HepG2 (cell line): ENCODE data around the gene QRICH2. TPM values are rescaled to one million over a fixed set of nuclear protein-coding genes. Genes with fewer than 3 reads are reported as not detected.

Experiments used
- ARID4A ChIP-seq: sonication (generic); formaldehyde crosslinking; IDR thresholded peaks from 2 replicates; pipeline ENCODE4 v1.5.0; 2020; ENCODE audit warnings: mild to moderate bottlenecking, missing genetic modification reagents, borderline replicate concordance
- ATF7-NPFF ChIP-seq: sonication (generic); formaldehyde crosslinking; IDR thresholded peaks from 2 replicates; pipeline ENCODE4 v1.8.1; 2023; ENCODE audit warnings: mild to moderate bottlenecking, low read depth, missing genetic modification reagents, moderate library complexity
- BCL3 ChIP-seq: sonication (generic); formaldehyde crosslinking; IDR thresholded peaks from 2 replicates; pipeline ENCODE4 v1.5.1; 2020; ENCODE audit warnings: mild to moderate bottlenecking, missing genetic modification reagents, moderate library complexity
- DBP ChIP-seq: sonication (generic); formaldehyde crosslinking; IDR thresholded peaks from 2 replicates; pipeline ENCODE4 v1.4.0; 2020; ENCODE audit warnings: missing genetic modification reagents; ENCODE audit errors: not compliant biosample characterization
- HCFC1 ChIP-seq: fragments of 150-350 bp; IDR thresholded peaks from 2 replicates; pipeline ENCODE4 v1.6.1; 2014; ENCODE audit warnings: low read depth, low read length
- HINFP ChIP-seq: sonication (generic); formaldehyde crosslinking; IDR thresholded peaks from 2 replicates; pipeline ENCODE4 v1.4.0; 2020; ENCODE audit warnings: low read depth, mild to moderate bottlenecking, missing genetic modification reagents
- KDM3A ChIP-seq: IDR thresholded peaks from 2 replicates; pipeline ENCODE4 v1.6.1; 2018; ENCODE audit warnings: low read depth, missing compliant biosample characterization
- MTA3 ChIP-seq: sonication (generic); formaldehyde crosslinking; IDR thresholded peaks from 2 replicates; pipeline ENCODE4 v1.4.0; 2020; ENCODE audit warnings: missing genetic modification reagents
- MXD3 ChIP-seq: IDR thresholded peaks from 2 replicates; pipeline ENCODE4 v1.6.1; 2016; ENCODE audit warnings: mild to moderate bottlenecking, missing biosample characterization, missing genetic modification reagents
- NFKB2 ChIP-seq: sonication (generic); formaldehyde crosslinking; IDR thresholded peaks from 2 replicates; pipeline ENCODE4 v1.4.0; 2020; ENCODE audit warnings: missing genetic modification reagents, borderline replicate concordance
- PHF8 ChIP-seq: sonication (generic); formaldehyde crosslinking; IDR thresholded peaks from 2 replicates; pipeline ENCODE4 v1.5.0; 2020; ENCODE audit warnings: missing genetic modification reagents
- SMAD1 ChIP-seq: sonication (generic); formaldehyde crosslinking; IDR thresholded peaks from 2 replicates; pipeline ENCODE4 v1.4.0; 2020; ENCODE audit warnings: missing genetic modification reagents, low read depth, mild to moderate bottlenecking, borderline replicate concordance
- SRY ChIP-seq: sonication (generic); formaldehyde crosslinking; IDR thresholded peaks from 2 replicates; pipeline ENCODE4 v1.8.0; 2022; ENCODE audit warnings: mild to moderate bottlenecking, missing genetic modification reagents
- ZBTB7B ChIP-seq: sonication (generic); formaldehyde crosslinking; IDR thresholded peaks from 2 replicates; pipeline ENCODE4 v1.4.0; 2020; ENCODE audit warnings: missing genetic modification reagents
- ZNF331 ChIP-seq: sonication (generic); formaldehyde crosslinking; IDR thresholded peaks from 2 replicates; pipeline ENCODE4 v1.4.0; 2020; ENCODE audit warnings: missing genetic modification reagents
- ZNF343 ChIP-seq: sonication (generic); formaldehyde crosslinking; IDR thresholded peaks from 2 replicates; pipeline ENCODE4 v1.4.0; 2020; ENCODE audit warnings: mild to moderate bottlenecking, missing genetic modification reagents
- ZNF451 ChIP-seq: sonication (generic); formaldehyde crosslinking; IDR thresholded peaks from 2 replicates; pipeline ENCODE4 v1.5.0; 2020; ENCODE audit warnings: mild to moderate bottlenecking, missing genetic modification reagents
- ZNF724P ChIP-seq: sonication (generic); formaldehyde crosslinking; IDR thresholded peaks from 2 replicates; pipeline ENCODE4 v1.8.0; 2022; ENCODE audit warnings: missing genetic modification reagents, borderline replicate concordance
- ZNF891 ChIP-seq: sonication (generic); formaldehyde crosslinking; IDR thresholded peaks from 2 replicates; pipeline ENCODE4 v1.5.0; 2020; ENCODE audit warnings: mild to moderate bottlenecking, missing genetic modification reagents
- polyA plus RNA-seq, 8 experiments: library from polyadenylated mRNA; depleted of rRNA in 3 of 8; stranded (reverse) in 7 of 8; unstranded in 1 of 8; fragments of >200 nt; fragmentation: Illumina TruSeq in 4 of 8; extraction: Trizol in 4 of 8; gene quantifications; 2 replicates each; pipeline versions ENCODE4 v1.2.1 to v1.2.3, GENCODE V29; 2011 to 2016; ENCODE audit warnings: low read depth in 4 of 8, missing spikeins in 1 of 8, mixed read lengths in 1 of 8; ENCODE audit not compliant: insufficient read depth in 1 of 8
- total RNA-seq, 5 experiments: library from RNA; depleted of rRNA; stranded (reverse); fragments of >200 nt; fragmentation: Illumina TruSeq; extraction: Trizol; gene quantifications; 2 replicates each; pipeline ENCODE4 v1.2.3, GENCODE V29; 2016; ENCODE audit warnings: low read depth in 1 of 5

QRICH2 gene
- total and polyA plus RNA-seq, 2 of the 13 experiments (the other 11 are each of a cell fraction or from before 2014, with no cell fraction given) = 3.7 to 5.7 TPM

- no peak for TF ChIP-seq DBP (CRISPR knock-in tag)
- 0 out of 2 replicates have a peak, but pooled peaks have one; percentile 25 for TF ChIP-seq ZNF331
- peak; percentile 52; the same call in 1 of the 2 replicates for TF ChIP-seq ATF7-NPFF (CRISPR knock-in tag)
- TF ChIP-seq ZNF891 (CRISPR knock-in tag) = peak; percentile 60; the same call in 1 of the 2 replicates
- no peak for TF ChIP-seq MTA3 (CRISPR knock-in tag)
- TF ChIP-seq ZNF343 = no peak
- TF ChIP-seq NFKB2 = peak; percentile 49; the same call in 1 of the 2 replicates
- TF ChIP-seq ZBTB7B (CRISPR knock-in tag) = peak; percentile 72
- TF ChIP-seq MXD3 (CRISPR knock-in tag) = no peak
- peak; percentile 64 for TF ChIP-seq SRY (CRISPR knock-in tag)
- TF ChIP-seq SMAD1 = peak; percentile 60; the same call in 1 of the 2 replicates
- peak; percentile 81 for TF ChIP-seq HINFP (CRISPR knock-in tag)
- TF ChIP-seq PHF8 (CRISPR knock-in tag) = peak; percentile 39; the same call in 1 of the 2 replicates
- TF ChIP-seq ARID4A = peak; percentile 47; the same call in 1 of the 2 replicates
- TF ChIP-seq BCL3 = peak; percentile 18; the same call in 1 of the 2 replicates
- no peak for TF ChIP-seq ZNF451
- no peak; the same call in 1 of the 2 replicates for TF ChIP-seq KDM3A (CRISPR knock-in tag)
- 0 out of 2 replicates have a peak, but pooled peaks have one; percentile 11 for TF ChIP-seq ZNF724P
- TF ChIP-seq HCFC1 = no peak
Measured at GRCh38 chr17:76240461-76241203, 67.4 kb downstream of the QRICH2 start, which contains the start of gene RNF157 (continued).
